ENCODE measurements around the gene RPGRIP1L. TPM values are rescaled to one million over a fixed set of nuclear protein-coding genes. Genes with fewer than 3 reads are reported as not detected.

Gene RPGRIP1L
- total and polyA plus RNA-seq, 2 of the 13 experiments (the other 11 are each of a cell fraction or from before 2014, with no cell fraction given) = 5.0 to 13.5 TPM

DNA sequence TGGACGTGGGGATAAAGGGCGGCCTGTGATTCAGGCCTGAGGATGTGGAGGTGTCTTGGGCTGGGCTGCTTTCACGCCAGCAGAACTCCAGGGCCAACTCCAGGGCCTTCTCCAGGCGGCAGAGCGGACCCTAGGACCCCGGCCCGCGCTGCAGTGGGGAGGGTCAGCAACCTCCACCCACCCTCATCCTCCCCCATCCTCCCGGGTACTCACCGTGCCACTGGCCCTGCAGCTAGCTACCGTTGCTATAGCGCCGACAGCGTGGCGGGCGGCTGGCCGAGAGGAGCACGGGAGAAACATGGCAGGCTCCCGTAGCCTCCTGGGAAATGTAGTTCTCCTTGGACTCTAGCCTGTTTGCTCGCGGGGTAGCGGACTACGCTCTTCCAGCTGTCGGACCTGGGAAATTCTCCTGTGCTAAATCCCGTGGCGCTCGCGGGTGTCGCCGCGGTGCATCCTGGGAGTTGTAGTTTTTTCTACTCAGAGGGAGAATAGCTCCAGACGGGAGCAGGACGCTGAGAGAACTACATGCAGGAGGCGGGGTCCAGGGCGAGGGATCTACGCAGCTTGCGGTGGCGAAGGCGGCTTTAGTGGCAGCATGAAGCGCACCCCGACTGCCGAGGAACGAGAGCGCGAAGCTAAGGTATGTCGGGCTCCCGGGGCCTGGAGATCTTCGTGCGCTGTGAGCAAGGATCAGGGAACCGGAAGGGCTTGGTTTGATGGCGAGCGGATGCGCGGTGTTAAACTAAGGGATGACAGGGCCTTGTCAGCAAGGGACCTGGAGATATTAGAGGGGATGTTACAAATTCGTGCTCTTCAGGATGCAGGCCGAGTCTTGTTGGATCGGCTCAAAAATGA, at the start of gene RPGRIP1L, which contains the start of gene FTO (continued):
- TF ChIP-seq SRY (CRISPR knock-in tag; IDR thresholded peaks at IDR 0.05) (no peak; the same call in 1 of the 2 replicates), ZNF143 (CRISPR knock-in tag; IDR thresholded peaks at IDR 0.05) (peak; percentile 100), ZNF431 (CRISPR knock-in tag; IDR thresholded peaks at IDR 0.05; ENCODE audit: borderline replicate concordance, low read depth) (no peak; the same call in 1 of the 2 replicates), TEAD2 (CRISPR knock-in tag; IDR thresholded peaks at IDR 0.05) (peak; percentile 58; the same call in 1 of the 2 replicates), ZMYM4 (CRISPR knock-in tag; IDR thresholded peaks at IDR 0.05) (peak; percentile 94), FOXA1 (IDR thresholded peaks at IDR 0.05) (no peak), FOXA1 (CRISPR knock-in tag; IDR thresholded peaks at IDR 0.05) (peak; percentile 41; the same call in 1 of the 2 replicates), ZNF83 (CRISPR knock-in tag; IDR thresholded peaks at IDR 0.05; ENCODE audit: borderline replicate concordance) (no peak; the same call in 1 of the 2 replicates), CHD4 (IDR thresholded peaks at IDR 0.05; ENCODE audit: borderline replicate concordance, low read length) (no peak), ZNF775 (CRISPR knock-in tag; IDR thresholded peaks at IDR 0.05; ENCODE audit: borderline replicate concordance) (no peak), MIER2 (CRISPR knock-in tag; IDR thresholded peaks at IDR 0.05) (peak; percentile 37; the same call in 1 of the 2 replicates), PCBP2 (optimal IDR thresholded peaks at IDR 0.05; ENCODE audit: low read depth, low read length, poor library complexity, severe bottlenecking) (no peak), SMAD1 (CRISPR knock-in tag; IDR thresholded peaks at IDR 0.05; ENCODE audit: borderline replicate concordance, low read depth) (peak; percentile 94; the same call in 1 of the 2 replicates), ZNF589 (CRISPR knock-in tag; conservative IDR thresholded peaks at IDR 0.05) (no peak; the same call in 1 of the 2 replicates), GABPB1 (CRISPR knock-in tag; IDR thresholded peaks at IDR 0.05) (peak; percentile 91), ISX (CRISPR knock-in tag; conservative IDR thresholded peaks at IDR 0.05) (no peak), ZNF563 (CRISPR knock-in tag; IDR thresholded peaks at IDR 0.05) (peak; percentile 78), ZNF615 (CRISPR knock-in tag; IDR thresholded peaks at IDR 0.05; ENCODE audit: borderline replicate concordance) (no peak), CCDC6 (CRISPR knock-in tag; IDR thresholded peaks at IDR 0.05) (0 out of 2 replicates have a peak, but pooled peaks have one; percentile 85)
- TF ChIP-seq, protein P1, sequence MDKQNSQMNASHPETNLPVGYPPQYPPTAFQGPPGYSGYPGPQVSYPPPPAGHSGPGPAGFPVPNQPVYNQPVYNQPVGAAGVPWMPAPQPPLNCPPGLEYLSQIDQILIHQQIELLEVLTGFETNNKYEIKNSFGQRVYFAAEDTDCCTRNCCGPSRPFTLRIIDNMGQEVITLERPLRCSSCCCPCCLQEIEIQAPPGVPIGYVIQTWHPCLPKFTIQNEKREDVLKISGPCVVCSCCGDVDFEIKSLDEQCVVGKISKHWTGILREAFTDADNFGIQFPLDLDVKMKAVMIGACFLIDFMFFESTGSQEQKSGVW (CRISPR knock-in tag; IDR thresholded peaks at IDR 0.05; ENCODE audit: borderline replicate concordance) = no peak
- TF ChIP-seq, protein P2, sequence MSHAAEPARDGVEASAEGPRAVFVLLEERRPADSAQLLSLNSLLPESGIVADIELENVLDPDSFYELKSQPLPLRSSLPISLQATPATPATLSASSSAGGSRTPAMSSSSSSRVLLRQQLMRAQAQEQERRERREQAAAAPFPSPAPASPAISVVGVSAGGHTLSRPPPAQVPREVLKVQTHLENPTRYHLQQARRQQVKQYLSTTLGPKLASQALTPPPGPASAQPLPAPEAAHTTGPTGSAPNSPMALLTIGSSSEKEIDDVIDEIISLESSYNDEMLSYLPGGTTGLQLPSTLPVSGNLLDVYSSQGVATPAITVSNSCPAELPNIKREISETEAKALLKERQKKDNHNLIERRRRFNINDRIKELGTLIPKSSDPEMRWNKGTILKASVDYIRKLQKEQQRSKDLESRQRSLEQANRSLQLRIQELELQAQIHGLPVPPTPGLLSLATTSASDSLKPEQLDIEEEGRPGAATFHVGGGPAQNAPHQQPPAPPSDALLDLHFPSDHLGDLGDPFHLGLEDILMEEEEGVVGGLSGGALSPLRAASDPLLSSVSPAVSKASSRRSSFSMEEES (CRISPR knock-in tag; IDR thresholded peaks at IDR 0.05) = peak; percentile 66; the same call in 1 of the 2 replicates
- TF ChIP-seq, protein P3, sequence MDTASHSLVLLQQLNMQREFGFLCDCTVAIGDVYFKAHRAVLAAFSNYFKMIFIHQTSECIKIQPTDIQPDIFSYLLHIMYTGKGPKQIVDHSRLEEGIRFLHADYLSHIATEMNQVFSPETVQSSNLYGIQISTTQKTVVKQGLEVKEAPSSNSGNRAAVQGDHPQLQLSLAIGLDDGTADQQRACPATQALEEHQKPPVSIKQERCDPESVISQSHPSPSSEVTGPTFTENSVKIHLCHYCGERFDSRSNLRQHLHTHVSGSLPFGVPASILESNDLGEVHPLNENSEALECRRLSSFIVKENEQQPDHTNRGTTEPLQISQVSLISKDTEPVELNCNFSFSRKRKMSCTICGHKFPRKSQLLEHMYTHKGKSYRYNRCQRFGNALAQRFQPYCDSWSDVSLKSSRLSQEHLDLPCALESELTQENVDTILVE (CRISPR knock-in tag; IDR thresholded peaks at IDR 0.05) = peak; percentile 55; the same call in 1 of the 2 replicates
- TF ChIP-seq, protein P4, sequence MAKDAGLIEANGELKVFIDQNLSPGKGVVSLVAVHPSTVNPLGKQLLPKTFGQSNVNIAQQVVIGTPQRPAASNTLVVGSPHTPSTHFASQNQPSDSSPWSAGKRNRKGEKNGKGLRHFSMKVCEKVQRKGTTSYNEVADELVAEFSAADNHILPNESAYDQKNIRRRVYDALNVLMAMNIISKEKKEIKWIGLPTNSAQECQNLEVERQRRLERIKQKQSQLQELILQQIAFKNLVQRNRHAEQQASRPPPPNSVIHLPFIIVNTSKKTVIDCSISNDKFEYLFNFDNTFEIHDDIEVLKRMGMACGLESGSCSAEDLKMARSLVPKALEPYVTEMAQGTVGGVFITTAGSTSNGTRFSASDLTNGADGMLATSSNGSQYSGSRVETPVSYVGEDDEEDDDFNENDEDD (CRISPR knock-in tag; IDR thresholded peaks at IDR 0.05; ENCODE audit: borderline replicate concordance) = peak; percentile 93
- TF ChIP-seq, protein P5, sequence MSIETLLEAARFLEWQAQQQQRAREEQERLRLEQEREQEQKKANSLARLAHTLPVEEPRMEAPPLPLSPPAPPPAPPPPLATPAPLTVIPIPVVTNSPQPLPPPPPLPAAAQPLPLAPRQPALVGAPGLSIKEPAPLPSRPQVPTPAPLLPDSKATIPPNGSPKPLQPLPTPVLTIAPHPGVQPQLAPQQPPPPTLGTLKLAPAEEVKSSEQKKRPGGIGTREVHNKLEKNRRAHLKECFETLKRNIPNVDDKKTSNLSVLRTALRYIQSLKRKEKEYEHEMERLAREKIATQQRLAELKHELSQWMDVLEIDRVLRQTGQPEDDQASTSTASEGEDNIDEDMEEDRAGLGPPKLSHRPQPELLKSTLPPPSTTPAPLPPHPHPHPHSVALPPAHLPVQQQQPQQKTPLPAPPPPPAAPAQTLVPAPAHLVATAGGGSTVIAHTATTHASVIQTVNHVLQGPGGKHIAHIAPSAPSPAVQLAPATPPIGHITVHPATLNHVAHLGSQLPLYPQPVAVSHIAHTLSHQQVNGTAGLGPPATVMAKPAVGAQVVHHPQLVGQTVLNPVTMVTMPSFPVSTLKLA (IDR thresholded peaks at IDR 0.05) = peak; percentile 71
